GM18951 (cell line): ENCODE measurements around the gene ARMH3.

Source experiments
- POLR2A ChIP-seq: IDR thresholded peaks from 4 replicates; pipeline ENCODE4 v1.6.1; 2011; ENCODE audit warnings: mild to moderate bottlenecking; ENCODE audit not compliant: insufficient read length, insufficient read depth; ENCODE audit errors: extremely low read depth
- in situ Hi-C: fragments of 300-500 bp; cut with MboI; formaldehyde crosslinking; loops from one replicate; pipeline ENCODE4 v1.12.0; 2022; ENCODE audit warnings: low sequenced_read_pairs, mixed read lengths, inconsistent platforms; ENCODE audit not compliant: unreplicated experiment

ARMH3 gene

DNA sequence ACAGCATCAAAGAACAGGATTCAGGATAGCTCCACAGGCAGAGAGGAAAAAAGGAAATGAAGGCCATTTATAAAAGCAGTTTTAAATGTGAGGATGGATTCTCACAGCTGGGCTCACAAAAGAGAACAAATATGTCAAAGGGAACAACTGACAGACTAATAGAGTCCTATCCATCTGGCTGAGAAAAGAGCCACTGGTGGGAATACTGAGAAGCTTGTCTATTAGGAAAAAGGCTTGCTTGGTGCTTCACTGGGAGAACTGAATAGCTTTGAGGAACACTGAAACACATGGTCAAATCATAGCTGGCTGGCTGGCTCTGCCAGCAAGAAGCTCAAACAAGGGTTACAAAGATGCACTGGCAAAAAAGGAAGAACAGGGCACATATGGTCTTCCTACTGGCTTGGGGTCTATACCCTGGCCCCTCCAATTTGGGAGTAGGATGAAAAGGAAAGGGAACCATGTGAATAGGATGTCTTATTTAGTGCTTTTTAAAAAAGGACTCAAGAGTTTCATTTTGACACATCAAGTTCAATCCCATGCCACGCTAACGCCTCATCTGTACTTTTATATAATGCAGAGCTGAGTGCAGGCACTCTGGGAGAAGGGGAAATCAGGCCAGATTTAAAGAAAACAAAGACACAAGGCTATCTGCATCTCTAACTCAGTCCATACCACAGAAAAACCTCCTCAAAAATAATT is 167.6 kb downstream of the ARMH3 start:
- in situ Hi-C loops = loop anchor here (5.0 kb wide), 1 partner anchor 124 kb away; no protein-coding TSS in a partner anchor
- TF ChIP-seq POLR2A = no peak

DNA sequence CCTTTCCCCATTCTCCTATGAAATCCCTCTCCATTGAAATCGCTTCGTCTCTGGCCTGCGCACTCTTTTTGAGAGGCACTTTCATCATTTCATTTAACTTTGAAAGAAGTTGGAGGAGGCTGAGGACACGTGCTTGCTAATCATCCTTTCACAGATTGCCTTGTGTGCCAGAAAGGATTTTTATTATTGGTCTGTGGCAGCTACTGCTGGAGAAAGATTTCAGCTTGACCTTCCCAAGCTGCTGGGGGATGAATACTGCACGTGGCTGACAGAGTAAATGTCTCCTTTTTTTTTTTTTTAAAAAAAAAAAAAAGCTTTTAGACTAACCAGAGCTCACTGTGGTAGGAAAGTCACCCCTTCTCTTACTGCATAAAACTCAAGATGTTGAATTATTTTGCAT is 168.2 kb downstream of the ARMH3 start:
- in situ Hi-C loops = loop anchor here (5.0 kb wide), 1 partner anchor 125 kb away; no protein-coding TSS in a partner anchor
- TF ChIP-seq POLR2A = no peak

DNA sequence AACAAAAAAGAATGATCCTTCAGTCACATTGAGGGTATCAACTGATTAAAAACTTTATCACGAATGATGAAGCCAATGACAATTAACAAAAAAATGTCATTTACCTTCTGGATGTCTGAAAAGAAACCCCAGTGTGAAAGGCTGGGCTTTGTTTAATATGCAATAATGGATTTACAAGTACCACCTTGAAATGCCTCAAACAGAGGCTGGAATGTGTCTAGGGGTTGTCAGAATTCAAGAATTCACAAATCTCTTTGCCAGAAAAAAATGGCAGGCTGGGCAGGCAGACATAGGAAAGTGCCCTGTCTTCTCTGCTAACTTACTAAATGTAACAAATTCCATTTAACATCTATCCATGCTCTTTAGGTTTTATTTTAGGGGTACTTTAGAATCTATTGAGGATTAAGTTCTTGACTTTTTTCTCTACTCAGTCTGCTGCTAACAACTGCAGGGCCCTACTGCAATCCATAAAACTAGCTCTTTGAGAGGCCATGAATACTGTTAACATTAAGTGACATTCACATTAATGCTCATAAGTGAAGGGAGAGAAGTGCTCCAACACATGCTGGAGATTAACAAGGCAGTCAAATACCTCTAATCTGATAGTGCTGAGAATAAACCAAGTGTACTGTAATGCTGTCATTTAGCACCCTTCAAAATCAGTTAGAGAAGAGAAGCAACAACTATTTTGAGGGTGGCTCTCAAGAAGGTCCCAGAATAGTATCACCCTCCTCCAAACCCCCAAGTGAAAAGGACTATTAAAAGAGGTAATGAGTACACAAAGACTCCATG is 169.3 kb downstream of the ARMH3 start:
- in situ Hi-C loops = loop anchor here (5.0 kb wide), 1 partner anchor 126 kb away; no protein-coding TSS in a partner anchor
- no peak for TF ChIP-seq POLR2A

DNA sequence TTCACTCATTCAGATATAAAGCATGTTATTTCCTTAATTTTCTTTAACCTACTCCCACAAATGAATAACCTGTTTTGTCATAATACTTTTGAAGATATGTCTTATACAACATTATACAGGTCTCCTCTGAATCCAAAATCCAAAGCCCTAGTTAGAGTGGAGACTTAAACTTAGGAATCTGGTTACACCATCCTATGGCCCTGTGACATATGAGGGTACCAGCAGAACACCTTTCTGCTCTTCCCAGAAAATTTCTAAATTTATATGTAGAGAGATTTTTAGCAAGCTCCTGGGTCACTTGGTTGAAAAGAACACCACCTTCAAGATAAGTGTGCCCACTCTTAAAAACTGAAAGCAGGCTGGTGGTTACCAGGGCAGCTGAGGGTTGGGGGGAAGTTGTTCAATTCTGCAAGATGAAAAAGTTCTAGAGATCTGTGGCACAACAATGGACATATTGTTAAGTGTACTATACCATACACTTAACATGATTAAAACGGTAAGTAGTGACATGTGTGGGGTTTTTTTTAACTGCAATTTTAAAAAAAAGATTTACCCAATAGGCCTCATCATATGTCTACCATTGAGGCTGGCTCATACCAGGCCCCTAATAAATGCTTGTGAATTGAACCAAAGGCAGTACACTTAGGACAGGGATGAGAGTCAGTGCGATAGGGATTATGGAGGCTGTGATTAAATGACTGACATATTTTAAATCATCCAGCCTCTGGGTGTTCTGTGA is 174.8 kb downstream of the ARMH3 start:
- in situ Hi-C loops = no loop called here
- TF ChIP-seq POLR2A = no peak

DNA sequence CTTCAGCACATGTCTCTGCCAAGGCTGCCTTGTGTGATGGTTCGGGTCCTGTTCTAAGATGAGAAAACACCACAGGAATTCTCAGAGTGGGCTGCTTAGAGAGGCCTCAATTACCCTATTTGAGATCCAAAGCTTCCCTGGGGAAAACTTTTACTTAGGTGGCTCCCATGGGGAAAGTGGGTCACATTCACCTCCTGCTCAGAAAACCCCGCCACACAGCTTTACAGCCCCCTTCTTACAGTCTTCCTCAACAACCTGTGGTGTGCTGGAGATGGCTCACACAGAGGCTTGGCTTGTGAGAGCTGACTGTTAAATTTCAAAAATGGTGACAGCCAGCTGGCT is 175.8 kb downstream of the ARMH3 start:
- TF ChIP-seq POLR2A = no peak
- in situ Hi-C loops = no loop called here

DNA sequence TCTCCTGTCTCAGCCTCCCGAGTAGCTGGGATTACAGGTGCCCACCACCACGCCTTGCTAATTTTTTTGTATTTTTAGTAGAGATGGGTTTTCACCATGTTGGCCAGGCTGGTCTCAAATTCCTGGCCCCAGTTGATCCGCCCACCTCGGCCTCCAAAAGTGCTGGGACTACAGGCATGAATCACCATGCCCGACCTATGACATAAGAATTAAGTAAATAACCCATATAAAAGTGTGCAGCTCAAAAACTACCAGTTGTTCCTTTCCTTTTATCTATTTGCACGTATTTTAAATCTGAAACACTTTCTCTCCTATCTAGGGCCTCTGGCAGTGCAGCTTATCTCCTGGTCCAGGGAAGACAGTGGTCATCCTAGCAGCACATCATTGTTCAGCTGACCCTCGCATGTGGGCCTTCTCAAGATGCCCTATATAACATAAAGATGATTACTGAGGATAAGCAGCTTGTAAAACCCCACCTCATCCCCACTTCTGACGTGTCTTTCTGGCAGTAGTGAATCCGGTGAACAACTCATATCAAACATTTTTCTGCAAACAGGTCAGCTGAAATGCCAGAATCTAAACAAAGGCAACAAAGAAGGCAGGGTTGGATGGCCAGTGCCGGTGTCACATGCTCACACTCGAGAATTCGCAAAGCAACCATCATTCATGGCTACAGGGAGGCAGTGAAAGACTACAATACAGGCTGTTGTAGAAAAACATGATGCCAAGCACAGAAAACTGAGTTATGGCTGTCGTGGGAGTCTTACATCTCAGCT is 176.3 kb downstream of the ARMH3 start:
- in situ Hi-C loops = no loop called here
- TF ChIP-seq POLR2A = no peak

DNA sequence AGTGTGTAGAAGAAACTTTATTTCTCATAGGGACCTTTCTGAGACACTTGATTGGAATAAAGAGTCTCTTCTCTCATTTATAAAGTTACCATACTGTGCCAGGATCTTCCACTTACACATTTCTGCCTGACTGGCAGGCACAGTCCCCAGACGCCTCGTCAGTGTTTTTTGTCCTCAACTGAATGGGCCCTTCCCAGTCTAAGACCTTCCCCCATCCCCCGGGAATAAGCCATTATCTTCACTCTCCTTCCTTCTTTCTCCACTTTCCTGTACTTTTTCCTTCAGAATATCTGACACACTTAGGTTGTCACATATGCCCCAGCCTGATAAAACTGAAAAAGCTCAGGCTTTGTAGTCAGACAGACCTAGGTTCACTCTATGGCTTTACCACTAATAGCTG is 177.1 kb downstream of the ARMH3 start:
- in situ Hi-C loops = no loop called here
- TF ChIP-seq POLR2A = no peak

DNA sequence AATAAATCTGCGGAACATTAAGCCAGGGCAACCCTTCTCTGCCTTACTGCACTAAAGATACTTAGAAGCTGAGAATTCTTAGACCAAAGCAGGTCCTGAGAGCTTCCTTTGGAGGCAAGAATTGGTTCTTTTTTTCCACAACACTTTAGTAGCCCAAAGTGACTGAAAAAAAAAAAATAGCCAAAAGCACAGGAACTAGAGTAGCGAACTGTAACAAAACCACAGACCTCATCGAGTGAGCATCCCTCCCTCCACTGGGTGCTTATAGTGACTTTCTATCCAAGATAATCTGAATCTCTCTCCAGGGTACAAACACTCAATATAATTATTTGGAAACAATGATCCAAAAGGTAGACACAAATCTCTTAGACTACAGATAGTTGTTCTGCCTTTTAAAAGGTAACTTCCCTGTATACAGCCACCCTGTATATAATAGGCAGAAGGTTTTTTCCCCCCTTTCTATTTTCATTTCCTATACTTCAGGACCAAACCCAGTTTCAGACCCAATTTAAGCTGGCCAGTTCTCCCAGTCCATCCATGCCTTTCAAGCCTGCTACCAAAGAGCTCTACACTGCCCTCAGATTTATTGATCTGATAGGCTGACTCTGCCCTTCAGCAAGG is 180.8 kb downstream of the ARMH3 start:
- TF ChIP-seq POLR2A = no peak
- in situ Hi-C loops = no loop called here

DNA sequence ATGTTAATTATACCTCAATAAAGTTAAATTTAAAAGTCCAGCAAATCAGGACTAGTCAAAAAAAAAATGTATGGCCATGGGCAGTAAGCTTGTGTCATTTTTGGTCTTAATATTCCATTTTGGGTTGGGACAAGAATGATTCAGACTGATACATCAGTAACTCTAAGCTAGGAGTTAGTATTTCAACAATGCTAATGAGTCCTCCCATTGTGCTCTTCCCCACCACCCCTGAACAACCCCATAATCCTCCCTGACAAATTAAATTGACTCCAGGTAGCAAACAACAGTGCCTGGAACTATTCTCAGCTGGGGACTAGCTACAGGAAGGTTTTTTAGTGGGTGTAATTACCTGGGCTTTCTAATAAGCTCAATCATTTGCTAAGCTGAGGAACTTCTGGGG is 181.7 kb downstream of the ARMH3 start:
- in situ Hi-C loops = no loop called here

DNA sequence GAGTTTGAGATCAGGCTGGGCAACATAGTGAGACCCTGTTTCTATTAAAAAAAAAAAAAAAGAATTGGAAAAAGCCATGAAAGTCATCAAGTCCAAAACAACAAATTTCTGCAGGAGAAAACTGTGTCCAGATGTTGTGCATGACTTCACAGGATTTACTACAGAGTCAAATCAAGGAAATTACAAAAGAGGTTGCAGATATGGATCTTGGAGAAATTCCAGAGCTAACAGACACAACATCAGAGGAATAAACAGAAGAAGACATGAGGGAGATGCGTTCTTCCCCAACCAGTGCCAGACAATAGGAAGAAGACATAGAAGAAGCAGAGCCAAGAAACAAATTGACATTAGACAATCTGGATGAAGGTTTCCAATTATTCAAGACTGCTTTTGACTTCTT is 188.0 kb downstream of the ARMH3 start:
- no peak for TF ChIP-seq POLR2A
- in situ Hi-C loops = no loop called here

More for the DNA sequence above, 181.7 kb downstream of the ARMH3 start:
- no peak for TF ChIP-seq POLR2A

DNA sequence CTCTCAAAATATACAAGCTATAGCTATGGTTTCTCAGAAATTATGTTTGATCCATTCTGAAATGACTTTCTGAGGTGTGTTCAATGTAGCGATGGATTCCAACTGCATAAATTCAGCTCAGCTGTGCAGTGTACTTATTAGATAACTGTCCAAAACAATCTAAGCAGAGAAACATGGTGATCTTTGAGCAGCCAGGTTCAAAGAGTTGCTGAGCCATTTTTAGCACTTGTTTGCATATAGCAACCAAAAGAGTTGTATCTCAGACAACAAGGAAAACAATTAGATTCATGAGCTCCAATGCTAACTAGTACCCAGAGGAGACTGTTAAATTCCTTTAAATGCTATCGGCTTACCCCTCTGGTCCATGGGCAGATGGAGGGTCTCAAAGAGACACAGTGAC is 196.4 kb downstream of the ARMH3 start:
- TF ChIP-seq POLR2A = no peak
- in situ Hi-C loops = no loop called here

DNA sequence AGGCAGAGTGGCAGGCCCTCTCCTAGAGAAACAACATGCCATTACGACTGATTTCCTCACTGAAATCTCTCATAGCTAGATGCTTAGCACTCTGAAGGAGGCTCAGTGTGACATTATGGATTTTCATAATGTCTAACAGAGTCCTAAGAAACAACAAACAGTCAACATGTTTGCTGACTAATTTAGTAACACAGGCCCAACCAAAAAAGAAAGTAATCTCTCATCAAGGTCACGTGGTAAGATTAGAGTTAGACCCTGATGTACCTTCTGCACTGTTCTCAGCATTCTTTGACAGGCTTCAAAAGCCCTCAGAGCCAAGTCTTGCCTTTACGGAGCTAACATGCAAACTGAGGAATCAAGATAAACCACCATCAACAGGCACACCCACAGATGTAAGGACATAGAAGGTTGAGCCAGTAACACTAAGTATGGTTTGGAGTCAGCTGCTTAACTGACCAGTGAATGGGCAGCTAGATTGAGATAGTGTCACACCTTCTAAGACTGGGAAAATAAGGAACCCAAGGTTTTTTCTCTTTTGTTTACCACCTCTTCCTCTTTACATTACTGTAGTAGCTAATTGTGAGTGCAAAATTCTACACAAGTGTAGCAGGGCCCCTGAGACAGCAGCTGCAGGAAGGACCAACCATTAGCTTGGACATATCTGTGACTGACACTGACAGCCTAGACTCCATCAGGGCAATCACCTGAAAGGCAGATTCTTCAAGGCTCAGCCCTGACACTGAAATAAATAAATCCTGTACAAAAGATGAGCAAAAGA is 197.1 kb downstream of the ARMH3 start:
- in situ Hi-C loops = no loop called here
- TF ChIP-seq POLR2A = no peak
